Activated CD4-positive, alpha-beta T cell treated with anti-CD3 and anti-CD28 coated beads, Interleukin-2, amount 50 U/mL, for 16 hours (primary cell): Measurements from ENCODE around the gene DZIP1L.
A peak's percentile ranks its signal among the peaks of the same experiment; 100 is the strongest.
"Not testable (repeated sequence)": the region's sequence is repeated elsewhere in the genome, so short reads cannot be mapped to it uniquely, and the experiment has no call there.

Source experiments
- DNase-seq: peaks from one replicate; pipeline ENCODE4 v3.0.0-alpha.2; 2020

The DZIP1L gene, protein sequence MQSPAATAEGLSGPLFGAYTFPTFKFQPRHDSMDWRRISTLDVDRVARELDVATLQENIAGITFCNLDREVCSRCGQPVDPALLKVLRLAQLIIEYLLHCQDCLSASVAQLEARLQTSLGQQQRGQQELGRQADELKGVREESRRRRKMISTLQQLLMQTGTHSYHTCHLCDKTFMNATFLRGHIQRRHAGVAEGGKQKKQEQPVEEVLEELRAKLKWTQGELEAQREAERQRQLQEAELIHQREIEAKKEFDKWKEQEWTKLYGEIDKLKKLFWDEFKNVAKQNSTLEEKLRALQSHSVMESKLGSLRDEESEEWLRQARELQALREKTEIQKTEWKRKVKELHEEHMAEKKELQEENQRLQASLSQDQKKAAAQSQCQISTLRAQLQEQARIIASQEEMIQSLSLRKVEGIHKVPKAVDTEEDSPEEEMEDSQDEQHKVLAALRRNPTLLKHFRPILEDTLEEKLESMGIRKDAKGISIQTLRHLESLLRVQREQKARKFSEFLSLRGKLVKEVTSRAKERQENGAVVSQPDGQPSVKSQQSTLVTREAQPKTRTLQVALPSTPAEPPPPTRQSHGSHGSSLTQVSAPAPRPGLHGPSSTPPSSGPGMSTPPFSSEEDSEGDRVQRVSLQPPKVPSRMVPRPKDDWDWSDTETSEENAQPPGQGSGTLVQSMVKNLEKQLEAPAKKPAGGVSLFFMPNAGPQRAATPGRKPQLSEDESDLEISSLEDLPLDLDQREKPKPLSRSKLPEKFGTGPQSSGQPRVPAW

DNA sequence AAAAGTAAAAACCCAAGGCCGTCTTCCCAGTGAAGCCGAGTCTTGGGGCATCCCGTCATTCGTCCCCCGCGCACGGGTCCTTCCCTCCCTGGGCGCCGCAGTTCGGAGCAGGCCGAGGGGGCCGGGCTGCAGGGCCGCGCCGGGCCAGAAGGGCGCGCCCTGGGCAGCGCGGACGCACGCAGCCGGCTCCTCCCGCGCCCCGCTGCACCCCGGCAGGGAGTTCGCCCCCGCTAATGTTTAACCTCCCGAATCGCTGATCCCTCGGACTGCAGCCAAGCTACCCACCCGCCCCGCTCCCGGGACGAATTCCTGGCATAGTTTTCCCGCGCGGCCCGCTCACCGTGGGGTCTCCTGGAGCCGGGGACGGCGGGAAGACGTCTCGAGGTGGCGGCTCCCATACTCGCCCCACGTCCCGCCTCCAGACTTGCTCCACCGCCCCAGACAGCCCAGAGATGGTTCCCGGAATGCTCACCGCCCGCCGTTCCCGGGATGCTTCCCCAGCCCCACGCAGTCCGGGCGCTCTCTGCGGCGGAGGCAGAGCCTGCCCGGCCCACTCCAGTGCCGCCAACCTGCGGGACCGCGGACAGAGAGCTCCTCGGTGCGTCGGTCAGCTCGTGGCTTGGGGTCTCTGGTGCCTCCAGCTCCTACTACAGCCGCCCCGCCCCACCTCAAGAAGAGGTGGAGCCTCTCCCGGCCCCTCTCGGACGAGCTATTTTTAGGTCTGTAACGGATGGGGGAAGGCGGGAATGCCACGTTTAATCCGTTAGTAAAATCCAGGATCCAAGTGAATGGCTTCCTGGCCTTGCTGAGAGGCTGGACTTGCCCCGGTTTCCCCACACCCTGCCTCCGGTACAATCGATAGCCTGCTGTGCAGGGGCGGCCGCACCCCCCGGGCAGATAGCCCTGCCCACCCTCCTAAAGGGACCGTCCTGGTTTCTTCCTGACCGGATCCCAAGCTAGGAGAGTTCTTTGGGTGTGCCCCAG is at the start of gene DZIP1L:
Gene DZIP1L, minus strand, starts transcription at position 621 of the 984 bp plus-strand sequence. CDS start 11,637 bp downstream, outside the sequence.
- DNase-seq: peak; percentile 20

- DNase-seq: no peak
Measured at GRCh38 chr3:138165061-138165460, 49.7 kb upstream of the DZIP1L start.

GRCh38 chr3:138157743-138158142 is 42.3 kb upstream of the DZIP1L start:
- DNase-seq: no peak

DNA sequence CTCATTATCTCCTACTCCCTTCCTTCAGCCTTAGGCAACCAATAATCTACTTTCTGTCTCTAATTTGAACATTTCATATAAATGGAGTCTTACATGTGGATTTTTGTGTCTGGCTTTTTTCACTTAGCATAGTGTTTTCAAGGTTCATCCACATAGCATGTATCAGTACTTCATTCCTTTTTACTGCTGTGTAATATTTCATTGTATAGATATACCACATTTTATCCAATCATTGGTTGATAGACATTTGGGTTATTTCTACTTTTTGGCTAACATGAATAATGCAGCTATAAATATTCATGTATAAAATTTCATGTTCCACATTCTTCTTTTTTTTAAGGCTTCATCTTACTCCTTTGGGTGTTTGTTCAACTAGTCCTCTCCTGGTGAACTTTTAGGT is 39.1 kb upstream of the DZIP1L start:
- no peak for DNase-seq

- DNase-seq: no peak
Measured at GRCh38 chr3:138148503-138148902, 33.1 kb upstream of the DZIP1L start.

DNA sequence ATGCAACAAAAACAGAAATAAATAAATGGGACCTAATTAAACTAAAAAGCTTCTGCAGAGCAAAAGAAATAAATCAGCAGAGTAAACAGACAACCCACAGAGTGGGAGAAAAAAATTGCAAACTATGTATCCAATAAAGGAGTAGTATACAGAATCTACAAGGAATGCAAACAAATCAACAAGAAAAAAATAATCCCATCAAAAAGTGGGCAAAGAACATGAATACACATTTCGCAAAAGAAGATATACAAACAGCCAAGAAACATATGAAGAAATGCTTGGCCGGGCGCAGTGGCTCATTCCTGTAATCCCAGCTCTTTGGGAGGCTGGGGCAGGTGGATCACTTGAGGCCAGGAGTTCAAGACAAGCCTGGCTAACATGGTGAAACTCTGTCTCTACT is 26.8 kb upstream of the DZIP1L start:
- not testable (repeated sequence) for DNase-seq

- DNase-seq: no peak
Measured at GRCh38 chr3:138140940-138141339, 25.5 kb upstream of the DZIP1L start.

- no peak for DNase-seq
Measured at GRCh38 chr3:138139691-138140090, 24.3 kb upstream of the DZIP1L start.

DNA sequence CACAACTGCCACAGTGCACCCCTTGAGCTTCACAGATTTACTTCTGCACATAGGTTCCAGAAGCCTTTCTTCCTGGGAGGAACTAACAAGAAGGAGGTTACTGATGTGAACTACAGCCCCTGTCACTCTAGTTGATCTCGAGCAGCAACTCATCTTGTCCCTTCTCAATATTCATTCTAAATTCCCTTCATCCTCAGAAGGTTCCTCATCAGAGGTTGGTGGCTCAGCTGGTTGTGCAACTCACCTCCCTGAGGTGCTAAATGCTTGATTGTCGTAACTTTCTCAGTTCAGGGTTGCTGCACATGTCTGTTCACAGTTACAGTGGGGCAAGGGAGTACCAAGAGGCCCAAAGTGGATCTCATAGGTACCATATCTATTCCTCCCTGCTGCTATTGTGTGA is 22.5 kb upstream of the DZIP1L start:
- no peak for DNase-seq

- DNase-seq: no peak
Measured at GRCh38 chr3:138136201-138136600, 20.8 kb upstream of the DZIP1L start.

GRCh38 chr3:138135833-138136194 is 20.4 kb upstream of the DZIP1L start:
- no peak for DNase-seq

DNA sequence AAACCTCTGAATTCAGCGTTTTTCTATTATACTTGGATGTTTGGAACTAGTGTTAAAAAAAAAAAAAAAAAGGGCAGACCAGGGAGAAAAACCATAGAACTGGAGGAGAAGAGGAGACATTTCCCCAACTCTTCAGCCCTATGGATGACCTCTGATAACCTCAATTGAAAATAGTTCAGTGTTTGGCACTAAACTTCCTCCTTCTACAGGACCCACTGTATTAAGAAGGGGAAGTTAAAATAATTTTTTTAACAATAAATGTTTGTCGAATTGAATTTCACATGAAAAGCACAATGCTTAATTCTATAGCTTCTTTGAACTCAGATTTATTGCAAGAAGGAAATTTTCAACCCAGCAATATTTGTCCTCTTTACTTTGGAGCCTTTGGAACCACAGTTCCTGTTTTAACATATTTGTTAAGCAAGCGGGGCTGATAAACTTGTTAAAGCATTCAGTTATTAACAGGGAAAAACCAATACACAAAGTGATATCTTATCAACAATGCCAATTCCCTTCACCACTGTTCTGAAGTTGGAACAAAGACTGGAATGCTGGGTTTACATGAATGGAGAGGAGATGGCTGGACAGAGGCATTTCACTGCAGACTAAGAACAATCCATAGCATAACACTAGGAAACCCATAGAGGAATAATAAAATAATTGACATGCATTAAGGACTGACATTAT is 19.9 kb upstream of the DZIP1L start:
- DNase-seq: no peak

DNA sequence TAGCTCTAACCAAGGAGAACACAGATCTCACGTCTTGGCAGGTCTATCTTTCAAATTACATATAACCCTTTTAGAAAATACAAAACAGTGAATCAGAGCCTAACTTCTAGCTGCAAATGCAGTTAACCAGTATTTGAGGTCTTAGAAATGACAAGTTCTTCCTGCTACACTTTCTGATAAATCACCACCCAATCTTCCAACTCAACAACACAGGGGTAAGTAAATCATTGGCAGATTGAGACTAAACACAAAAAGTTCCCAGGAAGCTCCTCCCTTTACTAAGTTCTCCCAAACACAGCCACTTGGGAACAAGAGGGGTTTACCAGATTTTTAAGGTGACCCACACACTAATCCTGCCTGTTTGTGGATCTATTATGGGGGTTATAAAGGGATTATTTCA is 16.8 kb upstream of the DZIP1L start, which contains the start of gene A4GNT:
Gene A4GNT, minus strand, starts transcription at position 152 of the 400 bp plus-strand sequence. CDS start 1,134 bp downstream, outside the sequence.
- no peak for DNase-seq

- no peak for DNase-seq
Measured at GRCh38 chr3:138127636-138128365, 12.4 kb upstream of the DZIP1L start.

DNA sequence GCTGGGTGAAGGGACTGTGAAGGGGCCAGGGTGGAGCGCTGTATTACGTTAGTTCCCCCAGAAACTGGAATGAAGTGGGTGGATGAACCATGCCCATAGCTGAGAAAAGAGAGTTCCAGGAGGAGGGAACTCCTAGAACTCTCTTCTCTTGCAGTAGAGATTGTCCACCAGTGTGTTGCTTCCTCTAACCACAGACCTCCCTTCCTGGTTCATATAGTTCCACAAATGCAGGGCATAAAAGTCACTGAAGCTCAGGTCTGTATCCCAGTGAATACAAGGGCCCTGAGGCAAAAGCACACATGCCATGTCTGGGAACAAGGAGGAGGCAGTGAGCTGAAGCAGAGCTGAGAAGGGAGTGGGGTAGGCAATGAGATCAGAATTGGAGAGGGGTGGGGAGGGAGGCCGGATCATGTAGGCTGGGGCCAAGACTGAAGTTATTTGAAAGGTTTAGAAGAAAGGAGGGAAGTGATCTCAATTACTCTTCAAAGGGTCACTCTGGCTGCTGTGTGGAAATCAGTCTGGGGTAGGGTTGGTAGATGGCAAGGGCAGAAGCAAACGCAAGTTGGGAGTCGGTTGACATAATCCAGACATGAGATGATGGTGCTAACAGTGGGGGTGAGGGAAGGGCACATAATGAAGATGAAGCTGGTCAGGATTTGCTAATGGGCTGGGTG is 10.3 kb upstream of the DZIP1L start:
- DNase-seq: no peak

- no peak for DNase-seq
Measured at GRCh38 chr3:138124706-138125355, 9.4 kb upstream of the DZIP1L start.

GRCh38 chr3:138124188-138124587 is 8.8 kb upstream of the DZIP1L start:
- no peak for DNase-seq

DNA sequence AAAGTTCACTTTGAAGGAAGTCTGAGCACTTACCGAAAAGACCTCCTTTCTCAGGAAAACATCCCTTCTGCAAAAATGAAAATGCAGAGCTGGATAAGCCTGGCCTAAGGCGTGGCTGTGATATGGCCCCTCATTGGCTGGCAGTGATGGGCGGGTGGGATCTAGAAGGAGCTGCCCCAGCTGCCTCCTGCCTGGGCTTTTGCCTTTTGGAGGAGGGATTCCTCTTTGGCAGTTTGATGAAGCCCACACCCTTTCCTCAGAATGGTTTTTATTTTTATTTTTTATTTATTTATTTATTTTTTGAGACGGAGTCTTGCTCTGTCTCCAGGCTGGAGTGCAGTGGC is 4.0 kb upstream of the DZIP1L start:
- DNase-seq: no peak

DNA sequence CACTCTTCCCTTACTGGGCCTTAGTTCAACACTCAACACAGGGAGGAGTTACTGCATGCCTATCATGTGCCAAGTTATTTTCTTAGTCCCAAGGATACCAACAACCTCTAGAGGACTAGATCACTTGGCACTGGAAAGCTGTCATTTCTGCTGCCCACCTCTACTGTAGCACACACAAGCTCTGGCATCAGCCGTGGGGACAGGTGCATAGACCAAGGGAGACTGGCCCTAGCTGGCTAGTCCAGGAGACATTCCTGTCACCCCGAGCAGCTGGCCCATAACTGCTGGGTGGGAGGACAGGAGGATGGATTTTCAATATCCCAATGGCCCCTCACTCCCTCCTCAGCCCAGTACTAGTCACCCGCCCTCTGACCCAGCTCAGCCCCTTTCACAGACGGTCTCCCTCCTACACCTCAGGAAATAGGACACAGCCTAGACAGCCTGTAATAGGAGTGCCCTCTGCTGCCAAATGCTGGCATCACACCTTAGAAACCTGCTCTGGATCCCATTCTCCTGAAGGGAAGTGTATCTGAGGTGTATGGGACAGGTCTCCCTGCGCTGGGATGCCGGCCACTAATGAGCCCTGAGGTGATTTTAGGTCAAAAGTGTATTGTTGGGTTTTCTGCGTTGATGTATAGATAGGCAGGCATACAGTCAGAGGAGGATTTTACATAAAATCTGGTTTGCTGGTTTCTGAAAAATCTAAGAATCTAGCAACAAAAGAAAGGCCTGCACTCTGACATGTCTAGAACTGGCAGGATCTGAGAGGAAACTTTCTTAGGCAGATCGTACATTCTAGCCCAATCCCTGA is 3.4 kb upstream of the DZIP1L start:
- peak; percentile 62 for DNase-seq
